GM12801 (cell line): ENCODE data around the gene IDUA.

Experiments
- TF ChIP-seq, protein P1 (sequence below): IDR thresholded peaks from one replicate; pipeline ENCODE4 v1.5.1; 2011; ENCODE audit warnings: control low read depth; ENCODE audit not compliant: insufficient read length; ENCODE audit errors: extremely low read depth

The IDUA gene

DNA sequence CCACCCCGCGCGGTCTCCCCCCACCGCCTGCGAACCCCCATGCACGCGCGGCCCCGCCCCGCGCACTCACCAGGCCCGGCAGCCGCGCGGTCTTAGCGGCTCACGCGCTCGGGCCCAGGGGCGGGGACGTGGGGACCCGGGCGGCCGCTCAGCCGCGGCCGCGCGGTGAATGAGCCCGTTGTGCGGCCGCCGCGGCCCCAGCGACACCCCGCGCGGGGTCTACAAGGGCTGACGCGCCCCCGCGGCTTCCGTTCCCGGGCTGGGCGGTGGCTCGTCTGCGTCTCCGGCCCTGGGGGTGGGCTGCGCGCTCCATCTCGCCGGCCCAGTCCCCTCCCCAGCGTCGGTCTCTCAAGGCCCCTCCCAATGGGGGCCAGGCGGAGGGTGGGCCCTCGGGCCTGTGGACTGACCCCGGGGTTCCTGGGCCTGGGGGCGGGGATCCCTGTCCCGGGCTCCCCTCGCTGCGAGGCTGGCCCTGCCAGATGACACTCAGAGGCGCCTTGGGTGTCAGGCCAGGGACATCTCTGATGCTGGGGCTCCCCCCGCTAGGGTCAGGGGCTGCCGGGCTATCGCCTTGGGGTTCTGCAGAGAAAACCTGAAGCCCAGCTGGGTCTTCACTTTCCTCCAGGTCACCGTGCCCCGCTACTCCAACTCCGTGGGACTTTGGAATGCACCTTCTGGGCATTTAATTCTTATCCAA is 10.7 kb downstream of the IDUA start:
- TF ChIP-seq, protein P1, sequence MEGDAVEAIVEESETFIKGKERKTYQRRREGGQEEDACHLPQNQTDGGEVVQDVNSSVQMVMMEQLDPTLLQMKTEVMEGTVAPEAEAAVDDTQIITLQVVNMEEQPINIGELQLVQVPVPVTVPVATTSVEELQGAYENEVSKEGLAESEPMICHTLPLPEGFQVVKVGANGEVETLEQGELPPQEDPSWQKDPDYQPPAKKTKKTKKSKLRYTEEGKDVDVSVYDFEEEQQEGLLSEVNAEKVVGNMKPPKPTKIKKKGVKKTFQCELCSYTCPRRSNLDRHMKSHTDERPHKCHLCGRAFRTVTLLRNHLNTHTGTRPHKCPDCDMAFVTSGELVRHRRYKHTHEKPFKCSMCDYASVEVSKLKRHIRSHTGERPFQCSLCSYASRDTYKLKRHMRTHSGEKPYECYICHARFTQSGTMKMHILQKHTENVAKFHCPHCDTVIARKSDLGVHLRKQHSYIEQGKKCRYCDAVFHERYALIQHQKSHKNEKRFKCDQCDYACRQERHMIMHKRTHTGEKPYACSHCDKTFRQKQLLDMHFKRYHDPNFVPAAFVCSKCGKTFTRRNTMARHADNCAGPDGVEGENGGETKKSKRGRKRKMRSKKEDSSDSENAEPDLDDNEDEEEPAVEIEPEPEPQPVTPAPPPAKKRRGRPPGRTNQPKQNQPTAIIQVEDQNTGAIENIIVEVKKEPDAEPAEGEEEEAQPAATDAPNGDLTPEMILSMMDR, result no peak

DNA sequence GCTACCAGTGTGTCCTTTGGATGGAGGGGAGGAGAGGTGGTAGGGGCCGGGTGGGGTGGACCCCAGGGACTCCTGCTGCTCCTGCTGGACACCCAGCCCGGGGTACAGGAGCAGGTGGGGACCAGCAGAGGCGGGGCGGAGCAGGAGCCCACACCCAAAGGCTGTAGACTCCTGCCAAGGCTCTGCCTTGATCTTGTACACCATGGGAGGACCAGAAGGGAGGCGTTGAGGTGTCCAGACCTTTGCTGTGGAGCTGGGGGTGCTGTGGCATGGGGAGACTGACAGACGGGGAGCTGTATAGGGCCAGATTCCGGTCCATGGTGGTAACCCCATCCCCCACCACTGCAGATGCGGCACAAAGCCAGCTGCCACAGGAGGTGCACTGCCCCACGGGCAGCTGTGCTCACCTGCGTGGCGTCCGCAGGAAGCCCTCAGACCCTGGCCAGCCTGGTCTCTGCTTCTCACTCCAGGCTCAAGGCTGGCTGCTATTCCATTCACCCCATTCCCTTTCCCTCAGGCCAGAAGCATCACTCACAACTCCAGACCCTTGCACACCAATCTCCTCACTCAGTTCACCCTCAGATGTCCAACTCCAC is 11.3 kb downstream of the IDUA start:
- TF ChIP-seq, protein P1, result no peak

DNA sequence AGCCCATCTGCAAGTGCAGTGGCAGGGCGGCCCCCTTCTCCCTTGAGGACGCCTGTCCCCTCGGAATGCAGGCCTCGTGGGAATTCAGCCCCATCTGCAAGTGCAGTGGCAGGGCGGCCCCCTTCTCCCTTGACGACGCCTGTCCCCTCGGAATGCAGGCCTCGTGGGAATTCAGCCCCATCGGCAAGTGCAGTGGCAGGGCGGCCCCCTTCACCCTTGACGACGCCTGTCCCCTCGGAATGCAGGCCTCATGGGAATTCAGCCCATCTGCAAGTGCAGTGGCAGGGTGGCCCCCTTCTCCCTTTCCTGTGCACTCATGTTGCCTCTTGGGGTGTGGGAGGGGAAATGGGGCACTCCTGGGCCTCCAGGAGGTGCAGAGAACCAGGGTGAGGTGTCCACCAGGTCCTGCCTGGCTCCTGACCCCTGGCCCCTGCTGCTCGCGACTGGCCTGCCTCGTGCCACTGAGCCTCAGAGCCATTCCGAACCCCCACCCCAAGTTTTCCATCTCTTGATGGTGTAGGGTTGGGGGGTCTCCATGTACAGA is 13.1 kb downstream of the IDUA start:
- TF ChIP-seq, protein P1, result no peak

DNA sequence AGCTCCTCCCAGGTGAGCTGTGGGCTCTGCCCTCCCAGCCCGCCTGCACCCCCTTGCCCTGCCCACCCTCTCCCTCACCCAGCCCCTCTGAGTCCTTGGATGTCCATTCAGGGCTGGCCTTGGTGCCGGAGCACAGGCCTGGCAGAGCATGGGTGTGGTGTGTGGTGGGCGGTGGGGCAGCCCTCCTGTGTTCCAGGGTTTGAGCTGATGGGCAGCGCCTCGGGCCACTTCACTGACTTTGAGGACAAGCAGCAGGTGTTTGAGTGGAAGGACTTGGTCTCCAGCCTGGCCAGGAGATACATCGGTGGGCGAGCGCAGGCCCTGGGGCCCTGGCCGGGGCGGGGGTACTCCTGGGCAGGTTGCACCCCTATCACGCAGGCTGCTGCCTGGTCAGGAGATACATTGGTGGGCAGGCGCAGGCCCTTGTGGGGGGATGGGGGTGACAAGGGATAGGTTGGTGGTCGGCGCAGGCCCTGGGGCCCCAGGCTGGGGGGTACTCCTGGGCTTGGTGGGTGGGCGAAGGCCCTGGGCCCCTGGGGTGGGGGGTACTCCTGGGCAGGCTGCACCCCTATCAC is 13.9 kb downstream of the IDUA start:
- TF ChIP-seq, protein P1, result no peak

DNA sequence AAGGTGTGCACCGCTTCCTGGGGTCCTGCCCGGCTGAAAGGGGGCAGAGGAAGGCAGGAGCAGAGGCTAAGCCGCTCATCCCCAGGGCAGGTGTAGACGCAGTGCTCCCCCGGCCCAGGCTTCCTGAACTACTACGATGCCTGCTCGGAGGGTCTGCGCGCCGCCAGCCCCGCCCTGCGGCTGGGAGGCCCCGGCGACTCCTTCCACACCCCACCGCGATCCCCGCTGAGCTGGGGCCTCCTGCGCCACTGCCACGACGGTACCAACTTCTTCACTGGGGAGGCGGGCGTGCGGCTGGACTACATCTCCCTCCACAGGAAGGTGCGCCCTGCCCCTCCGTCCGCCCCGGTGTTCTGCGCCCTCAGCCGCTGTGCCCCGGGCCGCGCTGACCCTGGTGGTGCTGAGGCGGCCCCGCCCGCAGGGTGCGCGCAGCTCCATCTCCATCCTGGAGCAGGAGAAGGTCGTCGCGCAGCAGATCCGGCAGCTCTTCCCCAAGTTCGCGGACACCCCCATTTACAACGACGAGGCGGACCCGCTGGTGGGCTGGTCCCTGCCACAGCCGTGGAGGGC is 14.8 kb downstream of the IDUA start:
- TF ChIP-seq, protein P1, result no peak

DNA sequence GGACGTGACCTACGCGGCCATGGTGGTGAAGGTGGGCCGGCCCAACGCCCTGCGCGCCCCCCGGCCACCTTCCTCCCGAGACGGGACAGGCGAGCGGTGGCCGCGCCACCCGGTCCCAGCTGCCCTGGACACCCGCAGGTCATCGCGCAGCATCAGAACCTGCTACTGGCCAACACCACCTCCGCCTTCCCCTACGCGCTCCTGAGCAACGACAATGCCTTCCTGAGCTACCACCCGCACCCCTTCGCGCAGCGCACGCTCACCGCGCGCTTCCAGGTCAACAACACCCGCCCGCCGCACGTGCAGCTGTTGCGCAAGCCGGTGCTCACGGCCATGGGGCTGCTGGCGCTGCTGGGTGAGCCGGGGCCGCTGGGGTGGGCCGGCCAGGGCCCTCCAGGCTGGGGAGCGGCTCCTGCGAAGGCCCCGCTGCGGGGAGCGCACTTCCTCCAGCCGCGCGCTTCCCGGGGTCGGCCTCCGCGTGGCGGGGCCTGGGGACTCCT is 15.3 kb downstream of the IDUA start:
- TF ChIP-seq, protein P1, result no peak

DNA sequence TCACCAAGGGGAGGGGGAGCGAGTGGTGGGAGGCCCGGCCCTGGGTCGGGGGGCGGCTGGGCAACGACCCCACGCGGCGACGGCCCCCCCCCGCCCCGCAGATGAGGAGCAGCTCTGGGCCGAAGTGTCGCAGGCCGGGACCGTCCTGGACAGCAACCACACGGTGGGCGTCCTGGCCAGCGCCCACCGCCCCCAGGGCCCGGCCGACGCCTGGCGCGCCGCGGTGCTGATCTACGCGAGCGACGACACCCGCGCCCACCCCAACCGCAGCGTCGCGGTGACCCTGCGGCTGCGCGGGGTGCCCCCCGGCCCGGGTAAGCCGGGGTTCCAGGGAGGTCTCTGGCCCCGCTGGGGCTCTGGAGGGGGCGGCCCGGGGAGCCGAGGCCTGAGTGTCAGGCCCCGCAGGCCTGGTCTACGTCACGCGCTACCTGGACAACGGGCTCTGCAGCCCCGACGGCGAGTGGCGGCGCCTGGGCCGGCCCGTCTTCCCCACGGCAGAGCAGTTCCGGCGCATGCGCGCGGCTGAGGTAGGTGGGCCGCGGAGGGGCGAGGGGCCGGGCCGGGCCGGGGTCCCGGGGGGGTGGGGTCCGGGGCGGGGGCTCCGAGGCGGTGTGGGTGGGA is 15.9 kb downstream of the IDUA start:
- TF ChIP-seq, protein P1, result no peak
